Ascending aorta (tissue), 2 donors: ENCODE data around the gene ZNF618. TPM values are rescaled to one million over a fixed set of nuclear protein-coding genes. Genes with fewer than 3 reads are reported as not detected.

ENCODE experiments used
- DNase-seq, 2 donors: peaks; one replicate each; pipeline ENCODE4 v3.0.0-alpha.2; 2019; ENCODE audit warnings: low spot score in 2 of 2
- H3K27ac ChIP-seq, 2 donors: fragments of 200-600 bp; sonication (generic); one replicate each; pipeline ENCODE4 v1.5.1; 2016 to 2017; ENCODE audit warnings: mild to moderate bottlenecking in 1 of 2
- H3K27me3 ChIP-seq: fragments of 200-600 bp; sonication (generic); one replicate; pipeline ENCODE4 v1.5.1; 2017
- H3K36me3 ChIP-seq, 2 donors: fragments of 200-600 bp; sonication (generic); one replicate each; pipeline ENCODE4 v1.5.1; 2016
- H3K4me1 ChIP-seq, 2 donors: fragments of 200-600 bp; sonication (generic); one replicate each; pipeline ENCODE4 v1.5.1; 2016 to 2017; ENCODE audit warnings: mild to moderate bottlenecking in 1 of 2
- H3K4me3 ChIP-seq, 2 donors: fragments of 200-600 bp; sonication (generic); one replicate each; pipeline ENCODE4 v1.5.1; 2016 to 2017; ENCODE audit warnings: mild to moderate bottlenecking in 1 of 2
- H3K9me3 ChIP-seq, 2 donors: fragments of 200-600 bp; sonication (generic); one replicate each; pipeline ENCODE4 v1.5.1; 2016
- intact Hi-C: fragments of 100-400 bp; cut with DNase I; formaldehyde crosslinking; loops from one replicate; pipeline ENCODE4 v1.15.1; 2023
- total RNA-seq: library from RNA; depleted of rRNA; stranded (reverse); fragments of >200 nt; gene quantifications from one replicate; pipeline ENCODE4 v1.1.0, GENCODE V29; 2016
- TF ChIP-seq, protein P1 (sequence below), 3 experiments: fragments of 200-600 bp in 2 of 3; fragments of 450-650 bp in 1 of 3; sonication (generic) in 2 of 3; IDR thresholded peaks; one replicate each; pipeline ENCODE4 v1.5.1; 2016 to 2019; ENCODE audit warnings: antibody characterized with exemption in 3 of 3, mild to moderate bottlenecking in 1 of 3, moderate library complexity in 1 of 3

Gene ZNF618
- total RNA-seq, 1 donor from 2014 or later, result 16.1 TPM

DNA sequence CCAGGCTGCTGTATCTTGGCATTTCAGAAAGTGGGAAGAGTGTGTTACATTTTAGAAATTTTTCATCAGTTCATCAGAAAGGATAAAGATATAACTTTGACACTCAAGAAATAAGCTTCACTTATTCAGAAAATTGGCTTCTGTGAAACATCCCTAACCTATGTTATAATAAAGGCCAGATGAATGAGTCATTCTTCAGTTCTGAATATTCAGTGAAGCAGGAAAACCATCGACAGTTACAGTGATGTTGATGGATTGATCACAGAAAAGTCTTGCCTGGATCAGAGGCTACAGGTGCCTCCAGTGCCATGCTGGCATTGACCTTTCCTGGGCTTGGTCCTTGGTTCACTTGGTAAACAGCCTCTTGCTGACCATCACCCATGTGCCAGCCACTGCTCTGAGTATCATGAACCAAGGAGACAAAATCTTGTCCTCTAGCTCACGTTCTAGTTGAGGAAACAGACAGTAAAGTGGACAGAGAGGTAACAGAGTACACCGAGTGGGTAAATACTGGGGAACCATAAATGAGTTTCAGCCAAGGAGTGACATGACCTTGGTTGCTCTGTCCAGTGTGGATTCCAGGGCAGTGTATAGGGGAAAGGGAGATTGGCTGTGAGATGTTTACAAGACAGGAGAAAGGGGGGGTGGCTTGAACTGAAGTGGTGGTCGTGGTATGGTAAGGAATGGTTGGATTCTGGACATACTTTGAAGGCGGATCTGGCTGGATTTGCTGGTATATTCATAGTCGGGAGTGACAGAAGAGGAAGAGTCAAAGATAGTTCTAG, 103.4 kb downstream of the ZNF618 start:
- TF ChIP-seq, protein P1, sequence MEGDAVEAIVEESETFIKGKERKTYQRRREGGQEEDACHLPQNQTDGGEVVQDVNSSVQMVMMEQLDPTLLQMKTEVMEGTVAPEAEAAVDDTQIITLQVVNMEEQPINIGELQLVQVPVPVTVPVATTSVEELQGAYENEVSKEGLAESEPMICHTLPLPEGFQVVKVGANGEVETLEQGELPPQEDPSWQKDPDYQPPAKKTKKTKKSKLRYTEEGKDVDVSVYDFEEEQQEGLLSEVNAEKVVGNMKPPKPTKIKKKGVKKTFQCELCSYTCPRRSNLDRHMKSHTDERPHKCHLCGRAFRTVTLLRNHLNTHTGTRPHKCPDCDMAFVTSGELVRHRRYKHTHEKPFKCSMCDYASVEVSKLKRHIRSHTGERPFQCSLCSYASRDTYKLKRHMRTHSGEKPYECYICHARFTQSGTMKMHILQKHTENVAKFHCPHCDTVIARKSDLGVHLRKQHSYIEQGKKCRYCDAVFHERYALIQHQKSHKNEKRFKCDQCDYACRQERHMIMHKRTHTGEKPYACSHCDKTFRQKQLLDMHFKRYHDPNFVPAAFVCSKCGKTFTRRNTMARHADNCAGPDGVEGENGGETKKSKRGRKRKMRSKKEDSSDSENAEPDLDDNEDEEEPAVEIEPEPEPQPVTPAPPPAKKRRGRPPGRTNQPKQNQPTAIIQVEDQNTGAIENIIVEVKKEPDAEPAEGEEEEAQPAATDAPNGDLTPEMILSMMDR (IDR thresholded peaks at IDR 0.05), result no peak
- DNase-seq, result no peak
- H3K27ac ChIP-seq, result no peak overlapping the region
- peaks cover 0 to 4% of the 10 kb centered on the region in 2 donors for H3K4me1 ChIP-seq
- intact Hi-C loops, result no loop called here
- no peaks in the 10 kb centered on the region for H3K36me3 ChIP-seq
- H3K27me3 ChIP-seq, result no peaks in the 10 kb centered on the region
- no peaks in the 10 kb centered on the region for H3K9me3 ChIP-seq
- no peak overlapping the region for H3K4me3 ChIP-seq

DNA sequence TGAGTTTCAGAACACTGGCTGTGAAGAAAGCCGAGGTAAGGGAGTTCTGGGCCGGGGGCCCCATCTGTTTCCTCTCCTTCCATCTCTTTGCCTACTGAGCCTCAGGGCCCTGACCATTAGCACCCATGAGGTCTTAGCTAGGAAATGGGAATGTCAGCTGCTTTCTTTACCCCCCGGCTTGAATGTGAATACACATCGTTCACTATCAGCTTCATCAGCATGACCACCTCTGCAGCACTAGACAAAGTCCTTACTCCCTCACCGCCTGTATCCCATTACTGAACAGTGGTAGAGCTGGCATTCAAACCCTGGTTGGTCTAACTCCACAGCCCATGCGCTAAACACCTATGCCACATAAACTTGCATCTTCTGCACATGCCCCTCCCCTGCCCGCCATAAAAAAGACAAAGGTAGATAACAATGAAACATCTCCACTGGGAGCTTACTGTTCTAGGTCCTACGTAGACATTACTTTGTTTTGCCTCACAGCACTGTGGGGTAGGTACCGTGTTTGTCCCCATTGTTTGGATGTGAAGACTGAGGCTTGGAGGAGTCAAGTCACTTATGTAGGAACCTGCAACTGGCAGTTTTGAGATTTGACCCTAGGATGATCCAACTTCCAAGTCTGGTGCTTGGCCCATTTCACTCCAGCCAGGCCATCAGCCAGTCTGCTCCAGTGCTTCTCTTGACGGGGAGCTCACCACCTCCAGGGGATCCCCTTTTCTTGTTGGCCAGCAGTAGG, 108.7 kb downstream of the ZNF618 start:
- Histone ChIP-seq H3K4me1 (peaks cover 11% of the 10 kb centered on the region in 2 donors), H3K4me3 (no peak overlapping the region), H3K36me3 (no peaks in the 10 kb centered on the region), H3K27me3 (no peaks in the 10 kb centered on the region), H3K27ac (no peak overlapping the region), H3K9me3 (no peaks in the 10 kb centered on the region)
- no peak for DNase-seq
- intact Hi-C loops, result no loop called here
- TF ChIP-seq, protein P1 (IDR thresholded peaks at IDR 0.05), result no peak

DNA sequence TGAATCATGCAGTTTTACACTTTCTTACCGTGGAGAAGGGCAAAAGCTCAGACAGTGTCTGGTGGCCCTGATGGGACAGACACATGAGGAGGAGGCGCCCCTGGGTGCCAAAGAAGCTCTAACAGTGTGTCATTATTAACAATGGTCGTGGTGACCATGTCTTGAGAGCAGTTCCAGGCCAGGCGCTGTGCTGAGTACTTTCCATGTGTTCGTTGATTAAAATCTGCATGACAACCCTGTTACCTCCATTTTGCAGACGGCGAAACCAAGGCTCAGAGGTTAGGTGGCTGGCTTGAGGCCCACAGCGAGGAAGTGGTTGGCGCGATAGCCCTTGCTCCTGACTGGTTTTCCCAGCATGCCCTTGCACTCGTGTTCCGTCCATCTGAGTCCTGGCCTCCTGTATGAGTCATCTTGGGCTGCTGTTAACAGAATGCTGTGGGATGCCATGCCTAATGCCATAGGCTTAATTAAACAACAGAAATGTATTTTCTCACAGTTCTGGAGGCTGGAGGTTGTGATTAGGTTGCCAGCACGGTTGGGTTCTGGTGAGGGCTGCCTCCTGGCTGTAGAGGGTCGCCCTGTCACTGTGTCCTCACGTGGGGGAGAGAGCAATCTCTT, 110.0 kb downstream of the ZNF618 start:
- DNase-seq, result no peak
- Histone ChIP-seq H3K27ac (no peak overlapping the region), H3K36me3 (no peaks in the 10 kb centered on the region), H3K4me3 (no peak overlapping the region), H3K27me3 (no peaks in the 10 kb centered on the region), H3K9me3 (no peaks in the 10 kb centered on the region), H3K4me1 (peaks cover 13 to 24% of the 10 kb centered on the region in 2 donors)
- intact Hi-C loops, result no loop called here
- TF ChIP-seq, protein P1 (IDR thresholded peaks at IDR 0.05), result no peak

DNA sequence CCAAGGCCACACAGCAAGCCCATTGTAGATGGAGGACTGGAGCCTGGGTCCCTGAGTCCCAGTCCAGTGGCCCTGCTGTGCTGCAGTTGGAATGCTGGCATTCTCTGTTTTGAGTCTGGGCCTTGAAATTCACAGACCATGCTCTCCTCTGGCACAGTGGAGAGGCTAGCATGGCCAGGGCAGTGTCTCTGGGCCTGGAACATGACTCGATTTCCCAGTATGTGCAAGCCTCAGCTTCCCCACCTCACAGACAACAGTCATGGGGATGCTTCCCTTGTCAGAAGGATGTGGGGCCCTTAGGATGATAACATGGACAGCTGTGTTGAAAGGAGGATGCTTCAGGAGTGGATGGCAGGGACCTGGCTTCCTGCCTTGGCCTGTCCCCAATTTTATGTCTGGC, 110.8 kb downstream of the ZNF618 start:
- H3K27ac ChIP-seq, result no peak overlapping the region
- no peak for DNase-seq
- H3K4me1 ChIP-seq, result peaks cover 16 to 33% of the 10 kb centered on the region in 2 donors
- no peaks in the 10 kb centered on the region for H3K36me3 ChIP-seq
- TF ChIP-seq, protein P1 (IDR thresholded peaks at IDR 0.05), result no peak
- no peak overlapping the region for H3K4me3 ChIP-seq
- no peaks in the 10 kb centered on the region for H3K27me3 ChIP-seq
- H3K9me3 ChIP-seq, result no peaks in the 10 kb centered on the region
- intact Hi-C loops, result no loop called here

DNA sequence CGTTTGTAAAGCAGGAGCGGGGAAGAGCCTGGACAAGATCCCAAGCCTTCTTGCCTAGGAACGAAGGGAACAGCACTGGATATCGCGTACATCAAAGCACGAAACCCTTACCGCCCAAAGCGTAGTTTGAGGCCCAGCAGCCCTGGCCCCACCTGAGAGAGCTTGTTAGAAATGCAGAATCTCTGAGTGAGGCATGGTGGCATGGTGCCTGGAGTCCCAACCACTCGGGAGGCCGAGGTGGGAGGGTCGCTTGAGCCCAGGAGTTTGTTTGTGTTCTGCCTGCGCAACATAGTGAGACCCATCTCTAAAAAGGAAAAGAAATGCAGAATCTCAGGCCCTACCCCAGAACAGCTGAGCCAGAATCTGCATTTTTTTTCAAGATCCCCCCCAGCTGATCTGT, 111.4 kb downstream of the ZNF618 start:
- H3K4me1 ChIP-seq, result peaks cover 22 to 39% of the 10 kb centered on the region in 2 donors
- no peak overlapping the region for H3K4me3 ChIP-seq
- H3K36me3 ChIP-seq, result no peaks in the 10 kb centered on the region
- TF ChIP-seq, protein P1 (IDR thresholded peaks at IDR 0.05), result no peak
- no peaks in the 10 kb centered on the region for H3K9me3 ChIP-seq
- intact Hi-C loops, result no loop called here
- no peaks in the 10 kb centered on the region for H3K27me3 ChIP-seq
- peak overlapping the region in 1 of 2 donors; percentile 83 for H3K27ac ChIP-seq
- no peak for DNase-seq
